Uterus (tissue), 2 donors: Measurements from ENCODE around the gene SIM2.

ENCODE experiments used
- CTCF ChIP-seq, 4 experiments: fragments of 200-600 bp in 2 of 4; fragments of 450-650 bp in 2 of 4; sonication (generic) in 2 of 4; IDR thresholded peaks; one replicate each; pipeline ENCODE4 v1.5.1; 2016 to 2019; ENCODE audit warnings: antibody characterized with exemption in 4 of 4, mild to moderate bottlenecking in 2 of 4, moderate library complexity in 1 of 4
- POLR2A ChIP-seq, 2 donors: fragments of 450-650 bp; IDR thresholded peaks; one replicate each; pipeline ENCODE4 v1.6.1; 2016; ENCODE audit warnings: antibody characterized with exemption in 2 of 2, mild to moderate bottlenecking in 1 of 2, moderate library complexity in 1 of 2

GRCh38 chr21:36704958-36705678, 6.2 kb downstream of the SIM2 start:
- TF ChIP-seq POLR2A (IDR thresholded peaks at IDR 0.05): no peak
- no peak for TF ChIP-seq CTCF (IDR thresholded peaks at IDR 0.05)
